Lung (tissue), 12 donors: ENCODE results near the gene MSRB2. TPM values are rescaled to one million over a fixed set of nuclear protein-coding genes. Genes with fewer than 3 reads are reported as not detected.

Source experiments
- ATAC-seq: fragments of 200-7000 bp; cut with Tn5 transposase; one replicate; pipeline ENCODE4 v1.9.1; 2020; ENCODE audit warnings: moderate number of reproducible peaks; ENCODE audit not compliant: insufficient read depth, low FRiP score
- DNase-seq, 3 donors: peaks; one replicate each; pipeline ENCODE4 v3.0.0-alpha.2; 2013 to 2017
- H3K27ac ChIP-seq, 2 donors: one replicate each; pipeline ENCODE4 v1.5.1; 2013; ENCODE audit warnings: mild to moderate bottlenecking in 2 of 2, moderate library complexity in 2 of 2, control low read depth in 1 of 2, inconsistent platforms in 1 of 2, low read depth in 1 of 2, low read length in 1 of 2
- H3K27me3 ChIP-seq, 3 donors: one replicate each; pipeline ENCODE4 v1.5.1; 2013; ENCODE audit warnings: low read length in 2 of 3; ENCODE audit not compliant: control insufficient read depth in 3 of 3, insufficient read depth in 3 of 3
- H3K36me3 ChIP-seq, 4 donors: one replicate each; pipeline ENCODE4 v1.5.1; 2013; ENCODE audit warnings: low read length in 4 of 4, mild to moderate bottlenecking in 1 of 4, moderate library complexity in 1 of 4; ENCODE audit not compliant: control insufficient read depth in 4 of 4, insufficient read depth in 4 of 4
- H3K4me1 ChIP-seq, 5 donors: one replicate each; pipeline ENCODE4 v1.5.1; 2013; ENCODE audit warnings: low read length in 5 of 5, mild to moderate bottlenecking in 2 of 5, moderate library complexity in 1 of 5; ENCODE audit not compliant: control insufficient read depth in 5 of 5, insufficient read depth in 5 of 5
- H3K4me3 ChIP-seq: one replicate; pipeline ENCODE4 v1.5.1; 2013; ENCODE audit warnings: mild to moderate bottlenecking, control low read depth, moderate library complexity
- H3K9ac ChIP-seq, 2 donors: one replicate each; pipeline ENCODE4 v1.5.1; 2013; ENCODE audit warnings: low read length in 2 of 2, control low read depth in 1 of 2; ENCODE audit not compliant: insufficient read depth in 1 of 2
- H3K9me3 ChIP-seq, 4 donors: one replicate each; pipeline ENCODE4 v1.5.1; 2013; ENCODE audit warnings: low read length in 3 of 4, mild to moderate bottlenecking in 1 of 4, moderate library complexity in 1 of 4; ENCODE audit not compliant: control insufficient read depth in 4 of 4, insufficient read depth in 3 of 4
- WGBS, 2 donors: extraction: QIAGEN DNeasy Blood & Tissue Kit; methylation state at CpG; one replicate each; pipeline ENCODE4 v1.1.7; 2013; 5-methylcytosine and 5-hydroxymethylcytosine counted together
- polyA plus RNA-seq, 2 donors: library from polyadenylated mRNA; stranded (reverse); fragments of 200-250 nt; gene quantifications; one replicate each; pipeline ENCODE4 v1.2.1, GENCODE V29; 2013
- total RNA-seq, 2 donors: library from RNA; depleted of rRNA in 1 of 2; stranded (reverse); fragments of >200 nt in 1 of 2; gene quantifications; one replicate each; pipeline ENCODE4 v1.2.1, GENCODE V29; 2014 to 2021
- TF ChIP-seq, protein P1 (sequence below): IDR thresholded peaks from 2 replicates; pipeline ENCODE4 v1.5.1; 2012; ENCODE audit warnings: mild to moderate bottlenecking; ENCODE audit errors: control extremely low read depth, extremely low read depth
- donor health status: control.
- donor health status: control.
- donor health status: Bipolar disorder and iron deficiency.
- donor health status: healthy.
- donor health status: DM: yes; HTN: yes; CAD: no.

The MSRB2 gene
- total and polyA plus RNA-seq, 4 donors, result 15.6 to 27.1 (median 20.5) TPM

DNA sequence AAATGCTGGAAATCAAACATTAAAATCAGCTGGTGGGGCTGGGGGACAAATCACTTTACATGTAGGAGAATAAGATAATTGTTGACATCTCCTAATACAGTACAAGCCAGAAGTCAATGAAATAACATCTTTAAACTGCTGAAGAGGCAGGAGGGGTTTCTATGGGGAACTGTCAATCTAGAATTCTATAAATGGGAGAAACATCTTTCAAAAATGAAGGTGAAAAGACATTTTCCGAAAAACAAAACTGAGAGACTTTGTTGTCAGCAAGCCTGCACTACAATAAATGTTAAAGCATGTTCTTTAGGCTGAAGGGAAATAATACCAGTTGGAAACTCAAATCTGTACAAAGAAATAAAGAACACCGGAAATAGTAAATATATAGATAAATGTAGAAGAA is 17.3 kb upstream of the MSRB2 start:
- WGBS, 2 donors, result 93 to 95% methylated on average over 2 of the region's 2 CpGs
- peaks cover 0 to 6% (median 0%) of the 10 kb centered on the region in 5 donors for H3K4me1 ChIP-seq
- no peaks in the 10 kb centered on the region for H3K36me3 ChIP-seq
- no peak for DNase-seq
- no peak for ATAC-seq
- H3K9ac ChIP-seq, result no peak overlapping the region
- TF ChIP-seq, protein P1, sequence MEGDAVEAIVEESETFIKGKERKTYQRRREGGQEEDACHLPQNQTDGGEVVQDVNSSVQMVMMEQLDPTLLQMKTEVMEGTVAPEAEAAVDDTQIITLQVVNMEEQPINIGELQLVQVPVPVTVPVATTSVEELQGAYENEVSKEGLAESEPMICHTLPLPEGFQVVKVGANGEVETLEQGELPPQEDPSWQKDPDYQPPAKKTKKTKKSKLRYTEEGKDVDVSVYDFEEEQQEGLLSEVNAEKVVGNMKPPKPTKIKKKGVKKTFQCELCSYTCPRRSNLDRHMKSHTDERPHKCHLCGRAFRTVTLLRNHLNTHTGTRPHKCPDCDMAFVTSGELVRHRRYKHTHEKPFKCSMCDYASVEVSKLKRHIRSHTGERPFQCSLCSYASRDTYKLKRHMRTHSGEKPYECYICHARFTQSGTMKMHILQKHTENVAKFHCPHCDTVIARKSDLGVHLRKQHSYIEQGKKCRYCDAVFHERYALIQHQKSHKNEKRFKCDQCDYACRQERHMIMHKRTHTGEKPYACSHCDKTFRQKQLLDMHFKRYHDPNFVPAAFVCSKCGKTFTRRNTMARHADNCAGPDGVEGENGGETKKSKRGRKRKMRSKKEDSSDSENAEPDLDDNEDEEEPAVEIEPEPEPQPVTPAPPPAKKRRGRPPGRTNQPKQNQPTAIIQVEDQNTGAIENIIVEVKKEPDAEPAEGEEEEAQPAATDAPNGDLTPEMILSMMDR, result no peak
- H3K4me3 ChIP-seq, result no peak overlapping the region
- H3K9me3 ChIP-seq, result no peaks in the 10 kb centered on the region
- H3K27me3 ChIP-seq, result no peaks in the 10 kb centered on the region
- H3K27ac ChIP-seq, result no peak overlapping the region

DNA sequence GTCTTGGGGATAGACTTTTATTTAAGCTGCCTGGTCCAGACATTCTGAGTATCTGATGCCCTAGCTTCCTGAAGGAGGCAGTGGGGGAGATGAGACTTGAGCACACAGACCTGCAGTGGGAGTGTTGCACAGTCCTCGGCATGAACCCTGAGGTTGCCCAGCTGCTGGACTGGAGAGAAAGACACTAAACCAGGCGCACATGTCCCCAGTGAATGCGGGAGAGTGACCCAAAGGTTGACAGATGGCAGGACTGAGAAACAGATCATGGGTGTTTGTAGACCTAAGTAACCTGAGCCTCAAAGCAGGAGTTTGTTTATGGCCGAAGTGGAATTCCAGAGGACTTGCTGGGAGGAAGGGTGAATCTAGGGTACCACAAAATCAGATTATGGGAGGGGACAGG is 15.7 kb upstream of the MSRB2 start:
- no peaks in the 10 kb centered on the region for H3K27me3 ChIP-seq
- peaks cover 0 to 6% (median 0%) of the 10 kb centered on the region in 5 donors for H3K4me1 ChIP-seq
- ATAC-seq (no peak), DNase-seq (no peak)
- 37 to 47% methylated on average over 4 of the region's 4 CpGs for WGBS, 2 donors
- H3K36me3 ChIP-seq, result no peaks in the 10 kb centered on the region
- no peaks in the 10 kb centered on the region for H3K9me3 ChIP-seq
- no peak overlapping the region for H3K4me3 ChIP-seq
- H3K27ac ChIP-seq, result no peak overlapping the region
- TF ChIP-seq, protein P1, result no peak
- no peak overlapping the region for H3K9ac ChIP-seq

DNA sequence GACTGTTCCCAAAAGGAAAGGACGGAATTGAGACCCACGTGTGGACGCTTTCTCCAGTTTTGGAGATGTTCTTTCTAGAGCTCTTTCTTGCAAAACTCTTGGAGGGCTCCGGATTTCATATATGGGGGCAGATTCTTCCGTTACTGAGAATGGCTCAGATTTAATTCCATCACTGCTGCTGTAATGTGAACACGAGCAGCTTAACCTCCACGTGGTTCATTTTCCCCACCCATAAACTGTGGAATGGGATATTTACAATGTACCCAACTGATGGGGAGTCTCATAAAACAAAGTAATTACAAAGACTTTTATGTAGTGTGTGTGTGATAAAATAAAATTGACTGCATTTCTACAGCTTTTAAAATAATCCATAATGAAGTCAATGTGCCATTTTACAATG is 15.1 kb upstream of the MSRB2 start:
- no peaks in the 10 kb centered on the region for H3K27me3 ChIP-seq
- H3K9me3 ChIP-seq, result no peaks in the 10 kb centered on the region
- ATAC-seq (no peak), DNase-seq (no peak)
- no peaks in the 10 kb centered on the region for H3K36me3 ChIP-seq
- peaks cover 0 to 6% (median 0%) of the 10 kb centered on the region in 5 donors for H3K4me1 ChIP-seq
- TF ChIP-seq, protein P1, result no peak
- no peak overlapping the region for H3K9ac ChIP-seq
- no peak overlapping the region for H3K27ac ChIP-seq
- WGBS, 2 donors, result 70 to 78% methylated on average over 7 of the region's 7 CpGs
- H3K4me3 ChIP-seq, result no peak overlapping the region

DNA sequence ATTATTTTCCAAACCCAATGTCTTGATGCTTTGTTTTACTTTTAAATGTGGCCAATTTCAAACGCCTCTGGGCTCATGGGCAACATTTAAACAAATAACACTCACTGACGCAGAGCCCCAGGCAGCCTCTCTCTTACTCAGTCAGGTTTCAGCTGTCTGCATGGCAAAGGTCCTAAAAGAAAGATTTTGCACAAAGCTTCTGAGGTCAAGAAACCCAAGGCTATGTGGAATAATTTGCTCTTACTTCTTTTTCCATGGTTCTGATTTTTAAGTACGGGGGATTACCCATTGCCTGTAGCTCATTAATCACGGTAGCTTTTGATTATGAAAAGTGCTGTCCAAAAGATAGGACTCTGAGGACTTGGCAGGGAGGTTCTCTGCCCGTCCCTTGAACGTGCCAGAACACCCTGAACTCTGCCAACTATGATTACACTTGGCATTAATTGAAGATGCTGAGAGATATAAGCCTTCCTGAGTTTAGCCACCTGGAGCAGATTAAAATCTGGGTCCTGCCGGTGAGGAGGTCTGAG is 14.1 kb upstream of the MSRB2 start:
- no peaks in the 10 kb centered on the region for H3K27me3 ChIP-seq
- ATAC-seq (no peak), DNase-seq (peak in 2 of 3 donors; percentile 60 to 61)
- TF ChIP-seq, protein P1, result no peak
- no peaks in the 10 kb centered on the region for H3K36me3 ChIP-seq
- peaks cover 0 to 6% (median 0%) of the 10 kb centered on the region in 5 donors for H3K4me1 ChIP-seq
- H3K9ac ChIP-seq, result no peak overlapping the region
- 43 to 65% methylated on average over 7 of the region's 7 CpGs for WGBS, 2 donors
- no peak overlapping the region for H3K4me3 ChIP-seq
- no peak overlapping the region for H3K27ac ChIP-seq
- H3K9me3 ChIP-seq, result no peaks in the 10 kb centered on the region
